Measurements from ENCODE around the gene PREB. TPM values are rescaled to one million over a fixed set of nuclear protein-coding genes. Genes with fewer than 3 reads are reported as not detected.

Gene PREB
- total RNA-seq, 3 donors from 2014 or later = 51.5 to 113 (median 69.4) TPM

- TF ChIP-seq POLR2A (IDR thresholded peaks at IDR 0.05) = no peak
- TF ChIP-seq, protein P1, sequence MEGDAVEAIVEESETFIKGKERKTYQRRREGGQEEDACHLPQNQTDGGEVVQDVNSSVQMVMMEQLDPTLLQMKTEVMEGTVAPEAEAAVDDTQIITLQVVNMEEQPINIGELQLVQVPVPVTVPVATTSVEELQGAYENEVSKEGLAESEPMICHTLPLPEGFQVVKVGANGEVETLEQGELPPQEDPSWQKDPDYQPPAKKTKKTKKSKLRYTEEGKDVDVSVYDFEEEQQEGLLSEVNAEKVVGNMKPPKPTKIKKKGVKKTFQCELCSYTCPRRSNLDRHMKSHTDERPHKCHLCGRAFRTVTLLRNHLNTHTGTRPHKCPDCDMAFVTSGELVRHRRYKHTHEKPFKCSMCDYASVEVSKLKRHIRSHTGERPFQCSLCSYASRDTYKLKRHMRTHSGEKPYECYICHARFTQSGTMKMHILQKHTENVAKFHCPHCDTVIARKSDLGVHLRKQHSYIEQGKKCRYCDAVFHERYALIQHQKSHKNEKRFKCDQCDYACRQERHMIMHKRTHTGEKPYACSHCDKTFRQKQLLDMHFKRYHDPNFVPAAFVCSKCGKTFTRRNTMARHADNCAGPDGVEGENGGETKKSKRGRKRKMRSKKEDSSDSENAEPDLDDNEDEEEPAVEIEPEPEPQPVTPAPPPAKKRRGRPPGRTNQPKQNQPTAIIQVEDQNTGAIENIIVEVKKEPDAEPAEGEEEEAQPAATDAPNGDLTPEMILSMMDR (IDR thresholded peaks at IDR 0.05) = no peak
- no peak for TF ChIP-seq POLR2AphosphoS5 (IDR thresholded peaks at IDR 0.05)
- H3K9me3 ChIP-seq = no peaks in the 10 kb centered on the region
- H3K36me3 ChIP-seq = no peaks in the 10 kb centered on the region
- H3K4me1 ChIP-seq = peaks cover 4% of the 10 kb centered on the region in 2 donors
- intact Hi-C loops (cut with DNase I; ENCODE audit: low total_unique reads) = loop anchor here (2.0 kb wide), 1 partner anchor 33 kb away; no protein-coding TSS in a partner anchor
- H3K27ac ChIP-seq = peak overlapping the region in 1 of 2 donors; percentile 3
- no peak for DNase-seq (ENCODE audit: low spot score in 2 of 2)
- H3K27me3 ChIP-seq = no peaks in the 10 kb centered on the region
- no peak overlapping the region for H3K4me3 ChIP-seq
These were observed 6.4 kb downstream of the PREB start for GRCh38 chr2:27127883-27128667.

DNA sequence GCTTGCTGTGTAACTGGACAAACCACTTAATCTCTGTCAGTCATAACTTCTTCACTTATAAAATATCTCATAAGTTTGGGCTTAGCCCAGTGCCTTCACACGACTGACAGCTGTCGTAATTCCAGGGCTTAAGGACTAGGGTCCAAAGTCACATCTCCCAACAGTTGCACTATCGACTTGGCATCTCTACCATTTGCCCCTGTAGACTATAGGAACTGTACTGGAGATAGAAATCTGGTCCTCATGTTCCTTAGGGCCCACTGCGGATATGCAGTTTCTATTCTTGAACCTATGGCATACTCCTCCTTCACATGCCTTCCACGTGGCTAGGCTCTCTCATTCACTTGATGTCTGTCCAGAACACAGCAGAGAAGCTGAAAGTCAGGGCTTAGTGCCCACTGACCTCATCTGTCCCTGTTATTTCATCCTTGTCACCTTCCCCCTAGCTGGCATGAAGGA lies 8.2 kb downstream of the PREB start:
- Histone ChIP-seq H3K9me3 (no peaks in the 10 kb centered on the region), H3K4me1 (no peaks in the 10 kb centered on the region), H3K27me3 (no peaks in the 10 kb centered on the region), H3K4me3 (no peak overlapping the region), H3K36me3 (no peaks in the 10 kb centered on the region), H3K27ac (no peak overlapping the region)
- intact Hi-C loops (cut with DNase I; ENCODE audit: low total_unique reads) = no loop called here
- DNase-seq (ENCODE audit: low spot score in 2 of 2) = no peak
- TF ChIP-seq POLR2AphosphoS5 (IDR thresholded peaks at IDR 0.05) (no peak), POLR2A (IDR thresholded peaks at IDR 0.05) (no peak)
- TF ChIP-seq, protein P1 (IDR thresholded peaks at IDR 0.05) = no peak

GRCh38 chr2:27125104-27125503 lies 9.3 kb downstream of the PREB start:
- H3K27me3 ChIP-seq = no peaks in the 10 kb centered on the region
- TF ChIP-seq POLR2A (IDR thresholded peaks at IDR 0.05) = no peak
- TF ChIP-seq POLR2AphosphoS5 (IDR thresholded peaks at IDR 0.05) = no peak
- TF ChIP-seq, protein P1 (IDR thresholded peaks at IDR 0.05) = no peak
- H3K27ac ChIP-seq = no peak overlapping the region
- no peaks in the 10 kb centered on the region for H3K9me3 ChIP-seq
- no peak overlapping the region for H3K4me3 ChIP-seq
- intact Hi-C loops (cut with DNase I; ENCODE audit: low total_unique reads) = no loop called here
- no peak for DNase-seq (ENCODE audit: low spot score in 2 of 2)
- H3K36me3 ChIP-seq = no peaks in the 10 kb centered on the region
- H3K4me1 ChIP-seq = no peaks in the 10 kb centered on the region

GRCh38 chr2:27123302-27124150 lies 10.9 kb downstream of the PREB start, which contains the start of gene ABHD1:
TSS of gene ABHD1 (plus strand) at chr2:27123815. CDS start at chr2:27123949, 134 bp downstream.
- peak within 1 kb of the TSS; percentile 57 to 69 (median 67) for H3K4me3 ChIP-seq
- H3K27me3 ChIP-seq = peaks cover 0 to 5% of the 10 kb centered on the region in 2 donors
- no peaks in the 10 kb centered on the region for H3K36me3 ChIP-seq
- TF ChIP-seq POLR2A (IDR thresholded peaks at IDR 0.05) = no peak
- TF ChIP-seq, protein P1 (IDR thresholded peaks at IDR 0.05) = no peak
- no peak for TF ChIP-seq POLR2AphosphoS5 (IDR thresholded peaks at IDR 0.05)
- H3K9me3 ChIP-seq = no peaks in the 10 kb centered on the region
- intact Hi-C loops (cut with DNase I; ENCODE audit: low total_unique reads) = no loop called here
- peaks cover 0 to 5% of the 10 kb centered on the region in 2 donors for H3K4me1 ChIP-seq
- H3K27ac ChIP-seq = peak within 1 kb of the TSS; percentile 6 to 29
- DNase-seq (ENCODE audit: low spot score in 2 of 2) = no peak
